ENCODE results near the gene HSD17B11.
"Not testable (repeated sequence)": the region's sequence is repeated elsewhere in the genome, so short reads cannot be mapped to it uniquely, and the experiment has no call there.

The HSD17B11 gene

DNA sequence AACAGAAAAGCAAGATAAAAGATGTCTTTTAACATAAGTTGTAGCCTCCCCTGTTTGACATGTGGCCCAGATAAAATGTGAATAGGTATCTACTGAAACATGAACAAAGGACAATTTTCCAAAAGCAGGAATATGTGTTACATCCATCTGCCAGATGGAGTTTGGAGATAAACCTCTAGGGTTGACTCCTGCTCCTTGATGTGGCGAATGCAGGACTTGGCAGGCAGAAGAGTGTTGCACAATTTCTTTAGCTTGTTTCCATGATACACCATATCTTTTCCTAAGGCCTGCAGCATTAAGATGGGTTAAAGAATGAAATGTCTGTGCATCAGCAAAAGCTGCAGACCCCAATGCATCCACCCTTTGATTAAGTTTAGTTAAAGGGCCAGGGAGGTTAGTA lies 12.7 kb upstream of the HSD17B11 start:
- not testable (repeated sequence) for DNase-seq

DNA sequence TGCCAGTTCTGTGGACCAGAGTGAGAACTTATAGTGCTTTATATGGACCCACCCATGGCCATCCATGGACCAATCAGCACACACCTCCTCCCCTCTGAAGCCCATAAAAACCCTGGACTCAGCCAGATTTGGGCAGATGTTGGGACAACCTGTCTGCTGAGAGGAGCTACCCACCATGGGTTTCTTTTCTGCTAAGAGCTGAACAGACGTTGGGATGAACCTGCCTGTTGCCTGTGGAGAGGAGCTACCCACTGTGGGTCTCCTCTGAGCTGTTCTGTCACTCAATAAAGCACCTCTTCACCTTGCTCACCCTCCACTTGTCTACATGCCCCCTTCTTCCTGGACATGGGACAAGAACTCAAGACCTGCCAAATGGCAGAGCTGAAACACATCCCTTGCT lies 9.0 kb upstream of the HSD17B11 start:
- no peak for DNase-seq

DNA sequence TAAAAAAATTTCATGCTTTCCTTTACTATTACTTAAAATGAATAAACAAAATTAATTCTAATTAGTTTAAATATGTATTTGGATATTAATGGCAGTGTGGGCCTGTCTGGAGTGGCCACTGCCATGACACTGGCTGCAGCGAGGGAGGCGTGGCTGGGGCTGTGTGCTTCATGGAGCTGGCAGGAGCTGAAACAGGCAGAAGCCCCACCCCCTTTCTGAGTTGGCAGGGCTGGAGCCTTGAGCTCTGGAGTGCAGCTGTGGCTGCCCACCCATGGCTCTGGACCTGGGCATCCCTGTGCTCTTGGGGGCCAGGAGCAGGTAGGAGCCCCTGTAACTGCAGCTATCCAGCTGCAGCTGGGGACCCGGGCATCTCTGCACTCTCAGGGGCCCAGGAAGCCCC lies 8.2 kb upstream of the HSD17B11 start:
- DNase-seq, result no peak

DNA sequence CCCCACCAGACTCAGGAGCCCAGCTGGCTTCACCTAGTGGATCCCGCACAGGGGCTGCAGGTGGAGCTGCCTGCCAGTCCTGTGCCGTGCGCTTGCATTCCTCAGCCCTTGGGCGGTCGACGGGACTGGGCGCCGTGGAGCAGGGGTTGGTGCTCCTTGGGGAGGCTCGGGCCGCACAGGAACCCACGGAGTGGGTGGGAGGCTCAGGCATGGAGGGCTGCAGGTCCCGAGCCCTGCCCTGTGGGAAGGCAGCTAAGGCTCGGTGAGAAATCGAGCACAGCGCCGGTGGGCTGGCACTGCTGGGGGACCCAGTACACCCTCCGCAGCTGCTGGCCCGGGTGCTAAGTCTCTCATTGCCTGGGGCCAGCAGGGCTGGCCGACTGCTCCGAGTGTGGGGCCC lies 4.9 kb upstream of the HSD17B11 start:
- DNase-seq, result not testable (repeated sequence)

DNA sequence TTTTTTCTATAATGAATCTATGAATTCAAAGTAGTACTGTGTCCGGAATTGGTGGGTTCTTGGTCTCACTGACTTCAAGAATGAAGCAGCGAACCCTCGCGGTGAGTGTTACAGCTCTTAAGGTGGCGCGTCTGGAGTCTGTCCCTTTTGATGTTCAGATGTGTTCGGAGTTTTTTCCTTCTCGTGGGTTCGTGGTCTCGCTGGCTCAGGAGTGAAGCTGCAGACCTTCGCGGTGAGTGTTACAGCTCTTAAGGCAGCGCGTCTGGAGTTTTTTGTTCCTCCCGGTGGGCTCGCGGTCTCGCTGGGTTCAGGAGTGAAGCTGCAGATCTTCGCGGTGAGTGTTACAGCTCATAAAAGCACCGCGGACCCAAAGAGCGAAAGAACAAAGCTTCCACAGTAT lies 4.1 kb upstream of the HSD17B11 start:
- DNase-seq, result not testable (repeated sequence)

DNA sequence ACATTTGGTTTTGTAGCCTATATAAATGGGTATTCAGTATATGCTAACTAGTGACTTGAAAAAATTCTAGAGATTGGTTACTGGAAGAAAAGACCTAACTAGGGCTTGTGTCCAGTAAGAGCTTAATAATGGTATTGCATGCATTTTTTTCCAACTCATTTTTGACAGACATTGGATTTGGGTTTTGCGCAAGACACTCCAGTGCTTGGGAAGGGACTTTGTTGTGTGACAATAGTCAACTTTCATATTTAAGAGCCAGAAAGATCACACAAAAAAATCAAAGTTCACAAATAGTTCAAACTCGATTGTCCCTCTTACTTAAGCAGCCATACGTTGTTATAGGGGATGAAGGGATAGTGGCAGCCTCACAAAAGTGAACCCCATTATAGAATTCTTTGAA lies 1.2 kb upstream of the HSD17B11 start:
- no peak for DNase-seq

DNA sequence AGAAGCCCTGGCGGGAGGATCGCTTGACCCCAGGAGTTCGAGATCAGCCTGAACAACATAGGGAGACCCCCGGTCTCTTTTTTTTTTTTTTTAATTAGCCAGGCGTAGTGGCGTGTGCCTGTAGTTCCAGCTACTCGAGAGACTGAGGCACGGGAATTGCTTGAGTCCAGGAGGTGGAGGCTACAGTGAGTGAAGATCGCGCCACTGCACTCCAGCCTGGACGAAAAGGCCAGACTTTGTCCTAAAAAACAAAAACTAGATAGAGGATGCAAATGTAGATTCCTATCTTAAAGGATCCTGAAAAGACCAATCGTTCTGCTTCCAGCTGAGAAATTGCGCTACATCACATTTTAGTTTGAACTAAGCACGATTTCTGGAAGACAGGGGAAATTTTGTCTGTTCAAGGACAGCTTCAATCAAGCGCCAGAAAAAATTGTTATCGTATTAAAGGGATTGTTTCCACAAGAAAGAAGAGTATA lies 627 bp upstream of the HSD17B11 start:
- DNase-seq, result no peak

DNA sequence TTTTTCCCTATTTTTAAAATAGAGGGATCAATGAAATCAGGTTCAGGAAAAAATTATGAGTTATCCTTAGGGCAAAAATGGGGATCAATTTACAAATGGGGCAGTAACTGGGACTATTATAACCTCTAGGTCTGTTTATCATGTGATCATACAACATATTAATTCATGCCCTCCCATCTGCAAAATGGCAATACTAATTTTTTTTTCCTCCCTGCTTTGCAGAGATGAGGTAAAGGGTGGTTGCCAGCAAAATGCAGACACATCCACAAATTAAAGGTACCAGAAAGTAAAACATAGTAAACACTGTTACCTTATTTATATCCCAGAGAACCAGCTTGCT lies 467 bp downstream of the HSD17B11 start:
- no peak for DNase-seq

DNA sequence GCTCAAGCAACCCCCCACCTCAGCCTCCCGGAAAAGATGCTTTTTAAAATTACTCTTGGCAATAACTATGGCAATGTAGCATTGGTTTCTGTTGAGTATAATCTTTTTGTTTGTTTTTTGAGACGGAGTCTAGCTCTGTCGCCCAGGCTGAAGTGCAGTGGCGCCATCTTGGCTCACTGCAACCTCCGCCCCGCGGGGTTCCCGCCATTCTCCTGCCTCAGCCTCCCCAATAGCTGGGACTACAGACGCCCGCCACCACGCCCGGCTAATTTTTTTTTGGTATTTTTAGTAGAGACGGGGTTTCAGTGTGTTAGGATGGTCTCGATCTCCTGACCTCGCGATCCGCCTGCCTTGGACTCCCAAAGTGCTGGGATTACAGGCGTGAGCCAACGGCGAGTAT lies 933 bp downstream of the HSD17B11 start:
- DNase-seq, result not testable (repeated sequence)

DNA sequence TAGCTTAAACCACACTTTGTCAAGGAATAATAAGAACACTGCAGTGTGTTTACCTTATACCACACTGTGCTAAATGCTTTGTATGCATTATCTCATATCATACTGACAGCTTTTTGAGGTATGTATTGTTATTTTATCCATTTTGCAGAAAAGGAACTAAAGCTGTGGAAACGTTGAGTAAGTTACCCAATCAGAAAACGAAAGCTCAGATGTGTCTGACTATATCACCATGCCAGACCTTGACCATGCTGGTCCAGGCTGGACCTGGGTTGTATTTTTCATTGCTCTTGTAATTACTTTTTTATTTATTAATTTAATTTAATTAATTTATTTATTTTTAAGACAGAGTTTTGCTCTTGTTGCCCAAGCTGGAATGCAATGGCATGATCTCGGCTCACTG lies 2.1 kb downstream of the HSD17B11 start:
- DNase-seq, result no peak

DNA sequence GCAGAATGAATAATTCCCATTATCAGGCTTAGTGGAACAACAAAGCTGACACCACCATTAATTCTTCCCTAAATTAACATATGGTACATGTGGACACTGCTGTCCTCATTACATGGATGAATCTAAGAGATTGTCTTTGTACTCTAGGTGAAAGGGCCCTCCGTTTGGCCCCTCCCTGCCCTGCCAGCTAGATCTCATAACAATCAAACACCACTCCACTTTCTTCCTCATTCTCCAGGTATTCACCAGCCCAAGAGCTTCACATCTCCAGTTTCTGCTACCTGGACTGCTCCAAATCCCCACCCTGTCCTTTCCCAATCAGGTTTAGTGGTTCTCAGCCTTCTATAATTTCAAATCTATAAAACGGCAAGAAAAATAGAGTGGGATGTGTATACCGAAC lies 3.8 kb downstream of the HSD17B11 start:
- no peak for DNase-seq

DNA sequence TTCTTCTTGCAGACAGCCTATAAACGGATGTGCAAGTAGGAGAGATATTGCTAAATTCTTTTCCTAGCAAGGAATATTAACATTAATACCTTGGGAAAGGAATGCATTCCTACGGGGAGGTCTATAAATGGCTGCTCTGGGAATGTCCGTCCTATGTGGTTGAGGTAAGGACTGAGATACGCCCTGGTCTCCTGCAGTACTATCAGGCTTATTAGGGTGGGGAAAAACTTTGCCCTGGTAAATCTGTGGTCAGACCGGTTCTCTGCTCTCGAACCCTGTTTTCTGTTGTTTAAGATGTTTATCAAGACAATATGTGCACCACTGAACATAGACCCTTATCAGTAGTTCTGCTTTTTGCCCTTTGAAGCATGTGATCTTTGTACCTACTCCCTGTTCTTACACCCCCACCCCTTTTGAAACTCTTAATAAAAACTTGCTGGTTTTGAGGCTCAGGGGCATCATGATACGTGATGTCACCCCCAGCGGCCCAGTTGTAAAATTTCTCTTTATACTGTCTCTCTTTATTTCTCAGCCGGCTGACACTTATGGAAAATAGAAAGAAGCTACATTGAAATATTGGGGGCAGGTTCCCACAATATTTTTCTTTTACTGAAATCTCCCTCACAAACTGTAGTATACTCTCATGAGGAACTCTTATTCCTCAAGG lies 6.4 kb downstream of the HSD17B11 start:
- DNase-seq, result not testable (repeated sequence)

DNA sequence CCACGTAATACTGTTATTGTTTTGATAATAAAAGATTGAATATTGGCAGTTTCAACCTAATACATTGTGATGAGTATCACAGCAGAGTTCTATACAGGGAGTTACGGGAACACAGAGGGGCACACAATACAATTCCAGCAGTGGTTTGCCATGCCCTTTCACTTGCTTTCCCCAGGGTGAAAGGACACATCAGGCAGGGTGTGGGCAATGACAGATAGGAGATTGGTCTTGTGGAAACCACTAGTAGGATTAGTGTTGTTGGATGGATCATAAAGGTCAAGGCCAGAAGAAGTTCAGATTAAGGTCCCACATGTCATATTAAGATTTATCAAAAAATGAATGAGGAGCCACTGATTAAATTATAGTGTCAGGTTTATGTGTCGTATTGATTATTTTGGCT lies 8.1 kb downstream of the HSD17B11 start:
- DNase-seq, result no peak

DNA sequence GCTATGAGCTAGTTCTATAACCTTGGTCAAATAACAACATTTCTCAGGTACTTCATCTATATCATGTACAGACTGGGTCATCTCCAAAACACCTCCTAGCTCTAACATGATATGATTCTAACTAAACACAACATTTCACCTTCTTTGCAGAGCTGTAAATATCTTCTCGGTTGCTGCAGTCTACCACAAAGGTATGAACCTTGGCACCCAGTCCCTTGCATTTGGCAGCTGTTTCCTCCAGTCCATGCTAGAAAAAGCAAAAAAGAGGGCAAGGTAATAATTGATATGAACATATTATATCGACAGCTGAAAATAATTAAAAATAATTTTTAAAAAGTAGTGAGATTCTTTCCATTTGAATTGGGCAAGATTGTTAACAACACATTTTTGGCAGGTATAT lies 8.9 kb downstream of the HSD17B11 start:
- DNase-seq, result no peak

DNA sequence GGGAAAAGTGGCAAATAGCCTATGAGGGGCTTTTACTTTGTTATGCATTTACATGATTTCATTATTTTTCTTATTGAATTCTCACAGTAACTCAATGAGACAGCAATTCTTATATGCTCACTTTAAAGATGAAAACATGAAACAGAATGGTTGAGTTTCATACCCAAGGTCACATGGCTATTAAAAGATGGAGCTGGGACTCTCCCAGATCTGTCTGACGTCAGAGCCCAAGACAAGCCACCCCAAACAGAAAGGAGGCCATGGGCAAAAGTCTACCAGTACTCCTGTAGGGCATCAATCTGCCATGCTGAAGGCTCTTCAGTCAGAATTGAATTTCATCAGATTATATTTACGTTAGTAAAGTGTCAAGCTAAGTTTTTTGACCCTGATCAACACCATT lies 13.2 kb downstream of the HSD17B11 start:
- no peak for DNase-seq

DNA sequence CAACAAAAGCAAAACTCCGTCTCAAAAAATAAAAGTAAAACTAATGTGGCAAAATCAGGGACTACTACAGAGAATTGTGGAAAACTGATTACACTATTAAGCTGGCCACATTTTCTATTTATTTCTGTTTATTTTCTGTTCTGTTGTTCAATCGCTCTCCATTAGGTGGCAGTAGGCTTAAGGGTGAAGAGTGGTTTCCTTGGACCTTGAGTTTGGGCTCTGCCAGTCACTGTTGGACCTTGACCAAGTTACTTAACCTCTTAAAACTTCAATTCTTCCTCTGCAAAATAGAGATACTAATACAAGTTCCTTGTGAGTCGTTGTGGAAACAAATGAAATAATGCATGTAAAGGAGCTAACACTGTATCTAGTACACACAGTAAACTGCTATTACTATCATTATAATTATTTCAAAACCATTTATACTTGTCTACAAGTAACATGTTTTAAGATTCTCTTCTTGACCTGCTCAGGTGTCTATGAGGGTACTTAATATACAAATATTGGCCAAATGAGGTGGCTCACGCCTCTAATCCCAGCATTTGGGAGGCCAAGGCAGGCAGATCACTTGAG lies 15.2 kb downstream of the HSD17B11 start:
- peak; percentile 32 for DNase-seq

DNA sequence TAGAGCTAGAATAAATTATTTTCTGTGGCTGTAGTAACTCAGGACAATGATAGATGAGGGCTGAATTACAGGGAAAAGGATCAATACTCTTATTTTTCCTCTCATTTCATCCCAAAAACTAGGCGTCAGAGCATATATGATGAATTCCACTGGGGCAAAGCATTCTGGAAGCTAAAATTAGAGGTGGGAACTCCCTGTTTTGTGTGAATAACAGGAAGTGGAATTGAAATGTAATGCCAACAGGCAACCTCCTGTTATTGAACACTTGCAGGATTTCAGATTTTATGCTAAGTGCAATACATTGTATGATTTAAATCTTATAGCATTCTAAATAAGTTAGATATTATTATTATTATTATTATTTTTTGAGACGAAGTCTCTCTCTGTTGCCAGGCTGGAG lies 20.9 kb downstream of the HSD17B11 start:
- DNase-seq, result no peak

DNA sequence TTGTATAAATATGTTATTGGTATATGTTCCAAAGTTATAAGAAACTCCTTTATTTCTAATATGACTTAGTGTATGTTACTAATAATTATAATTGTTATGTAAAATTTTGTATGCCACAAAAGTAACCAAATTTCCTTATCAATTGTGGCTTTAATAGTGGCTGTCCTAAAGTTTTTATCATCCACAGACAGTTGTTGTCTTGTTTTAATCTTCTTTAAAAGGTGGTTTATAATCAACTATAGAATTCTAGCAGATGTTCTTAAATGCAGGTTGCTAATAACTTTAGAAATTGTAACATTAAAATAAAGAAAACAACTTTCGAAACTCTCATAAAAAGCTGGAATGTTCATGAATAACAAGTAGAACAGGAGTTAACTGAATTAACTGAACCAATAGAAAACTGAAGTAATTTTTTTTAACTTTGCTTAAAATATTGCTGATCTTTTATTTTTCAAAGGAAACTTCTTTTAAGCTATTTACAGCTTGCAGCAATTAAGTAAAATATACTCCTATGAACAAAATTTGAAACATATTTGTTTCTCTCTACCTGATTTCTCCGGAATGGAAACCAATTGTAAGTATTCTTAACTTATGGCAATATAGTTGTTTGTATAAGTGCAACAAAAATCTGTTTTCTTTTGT lies 24.3 kb downstream of the HSD17B11 start:
- DNase-seq, result no peak

DNA sequence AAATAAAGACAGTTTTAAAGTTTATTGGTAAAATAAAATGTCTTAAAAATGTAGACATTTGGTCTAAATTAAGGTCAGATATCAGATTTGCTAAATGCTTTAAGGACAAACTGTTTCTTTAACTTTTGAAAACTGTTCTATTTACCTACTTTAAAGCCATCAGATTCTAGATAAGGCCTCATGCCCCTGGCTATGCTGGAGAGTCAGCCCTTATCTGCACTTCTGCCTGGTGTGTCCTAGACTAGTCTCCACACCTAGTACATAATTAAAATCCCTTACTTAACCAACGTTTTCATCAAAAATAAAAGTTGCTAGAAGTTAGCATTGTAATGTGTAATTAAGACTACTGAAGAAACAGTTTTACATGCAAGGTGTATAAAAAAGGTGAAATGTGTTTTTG lies 25.6 kb downstream of the HSD17B11 start:
- no peak for DNase-seq

DNA sequence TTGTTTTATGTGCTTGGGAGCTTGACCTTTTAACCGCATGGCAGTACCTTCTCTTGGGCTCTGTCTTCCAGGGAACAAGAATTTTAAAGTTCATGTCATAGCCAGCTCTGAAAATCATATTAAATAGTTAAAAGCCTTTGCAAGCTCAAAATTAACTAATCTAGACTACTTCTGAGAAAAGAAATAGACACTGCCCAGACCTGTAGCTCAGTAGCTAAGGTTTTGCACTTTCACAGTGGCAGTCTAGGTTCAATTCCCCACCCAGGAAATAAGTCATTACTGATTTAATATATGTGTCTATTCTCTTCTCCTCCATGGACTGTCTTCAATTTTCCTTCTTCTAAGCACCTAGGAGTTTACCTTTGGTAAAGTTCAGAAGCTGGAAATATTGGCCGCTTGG lies 27.4 kb downstream of the HSD17B11 start:
- no peak for DNase-seq

DNA sequence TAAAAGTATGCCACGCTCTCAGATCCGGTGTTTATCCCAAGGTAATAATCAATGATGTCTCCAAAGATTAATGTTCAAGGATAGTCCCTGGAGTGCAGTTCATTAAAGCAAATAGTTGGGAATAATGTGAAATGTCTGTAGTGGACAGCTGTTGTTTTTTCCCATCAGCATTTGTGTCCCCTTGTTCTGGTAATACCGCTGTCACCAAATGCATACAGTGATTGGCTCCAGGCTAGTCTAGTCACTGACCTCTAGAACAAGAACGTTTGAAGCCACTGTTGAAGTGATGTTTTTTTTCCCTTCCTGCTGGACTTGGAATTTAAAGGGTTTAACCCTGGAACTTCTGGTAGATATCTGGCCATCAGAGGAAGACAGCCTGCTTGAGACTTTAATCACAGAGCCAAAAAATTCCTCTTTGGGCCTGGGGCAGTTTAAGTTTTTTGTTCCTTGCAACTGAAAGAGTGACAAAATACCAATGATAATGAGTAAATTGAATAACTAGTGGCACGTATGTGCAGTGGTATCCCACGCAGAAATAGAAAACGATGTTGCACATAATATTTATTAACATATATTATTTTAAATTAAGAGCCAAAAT lies 30.6 kb downstream of the HSD17B11 start:
- DNase-seq, result no peak

DNA sequence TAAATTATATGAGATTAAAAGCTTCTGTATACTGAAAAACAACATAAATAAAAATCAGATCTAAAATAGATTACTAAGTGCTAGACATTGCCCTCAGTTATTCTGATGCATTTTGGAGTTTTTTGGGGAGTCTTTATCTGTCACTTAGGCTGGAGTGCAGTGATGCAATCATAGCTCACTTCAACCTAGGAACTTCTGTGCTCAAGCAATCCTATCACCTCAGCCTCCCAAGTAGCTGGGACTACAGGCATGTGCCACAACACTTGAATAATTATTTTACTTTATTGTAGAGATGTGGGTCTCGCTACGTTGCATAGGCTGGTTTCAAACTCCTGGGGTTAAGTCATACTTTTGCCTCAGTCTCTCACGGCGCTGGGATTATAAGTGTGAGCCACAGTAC lies 31.7 kb downstream of the HSD17B11 start:
- DNase-seq, result no peak

DNA sequence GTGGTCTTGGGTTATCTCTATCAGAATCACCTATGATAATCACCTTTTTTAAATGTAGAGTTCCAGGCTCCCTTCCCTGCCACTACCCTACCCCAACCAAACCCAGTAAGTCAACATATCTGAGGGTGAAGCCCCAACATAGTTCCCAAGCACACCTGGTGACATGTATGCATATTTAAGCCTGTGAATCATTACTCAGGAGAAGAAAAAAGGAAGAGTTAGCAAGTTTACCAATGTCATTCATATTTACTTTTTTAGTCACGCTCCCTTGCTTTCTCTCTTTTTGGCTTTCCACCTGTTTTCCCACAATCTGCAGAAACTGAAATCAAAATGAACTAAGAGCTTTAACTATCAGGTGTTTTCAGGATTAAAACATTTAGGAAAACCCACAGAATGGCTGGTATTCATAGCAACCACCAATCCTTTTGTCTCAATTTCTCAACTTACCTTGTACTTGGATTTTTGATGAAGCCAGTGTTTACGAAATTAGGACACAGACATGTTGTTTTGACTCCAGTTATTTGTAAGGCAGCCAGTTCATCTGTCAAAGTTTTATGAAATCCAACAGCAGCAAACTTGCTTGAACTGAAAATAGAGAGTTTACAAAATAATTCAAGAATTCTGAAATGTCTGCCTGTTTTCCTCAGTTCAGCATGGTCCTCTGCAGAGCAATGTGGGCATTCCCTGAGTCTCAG lies 34.0 kb downstream of the HSD17B11 start:
- DNase-seq, result no peak

Data from COR-L47 (cell line).